ENCODE results near the gene DTNBP1.

DTNBP1 gene

GRCh38 chr6:15574023-15574422, 88.8 kb downstream of the DTNBP1 start:
- Histone ChIP-seq H3K4me1 (no peaks in the 10 kb centered on the region), H3K9me3 (0 out of 2 replicates have a peak, but pooled peaks cover 2% of the 10 kb centered on the region), H3K4me3 (ENCODE audit: low read depth, low read length) (no peak overlapping the region), H3K27me3 (no peaks in the 10 kb centered on the region), H3K36me3 (no peaks in the 10 kb centered on the region)
- TF ChIP-seq CTCF (IDR thresholded peaks at IDR 0.05; ENCODE audit: low read depth, low read length): no peak
- DNase-seq: no peak

GRCh38 chr6:15573384-15573783, 89.4 kb downstream of the DTNBP1 start:
- H3K36me3 ChIP-seq: no peaks in the 10 kb centered on the region
- H3K9me3 ChIP-seq: 0 out of 2 replicates have a peak, but pooled peaks cover 2% of the 10 kb centered on the region
- H3K4me3 ChIP-seq (ENCODE audit: low read depth, low read length): no peak overlapping the region
- H3K27me3 ChIP-seq: no peaks in the 10 kb centered on the region
- no peaks in the 10 kb centered on the region for H3K4me1 ChIP-seq
- TF ChIP-seq CTCF (IDR thresholded peaks at IDR 0.05; ENCODE audit: low read depth, low read length): no peak
- DNase-seq: no peak

GRCh38 chr6:15572296-15573016, 90.4 kb downstream of the DTNBP1 start:
- DNase-seq: no peak
- Histone ChIP-seq H3K27me3 (no peaks in the 10 kb centered on the region), H3K36me3 (no peaks in the 10 kb centered on the region), H3K9me3 (0 out of 2 replicates have a peak, but pooled peaks cover 2% of the 10 kb centered on the region), H3K4me1 (no peaks in the 10 kb centered on the region), H3K4me3 (ENCODE audit: low read depth, low read length) (no peak overlapping the region)
- TF ChIP-seq CTCF (IDR thresholded peaks at IDR 0.05; ENCODE audit: low read depth, low read length): no peak

GRCh38 chr6:15570171-15570570, 92.7 kb downstream of the DTNBP1 start:
- H3K4me3 ChIP-seq (ENCODE audit: low read depth, low read length): no peak overlapping the region
- DNase-seq: no peak
- no peaks in the 10 kb centered on the region for H3K36me3 ChIP-seq
- no peaks in the 10 kb centered on the region for H3K4me1 ChIP-seq
- 0 out of 2 replicates have a peak, but pooled peaks cover 2% of the 10 kb centered on the region for H3K9me3 ChIP-seq
- H3K27me3 ChIP-seq: no peaks in the 10 kb centered on the region
- TF ChIP-seq CTCF (IDR thresholded peaks at IDR 0.05; ENCODE audit: low read depth, low read length): no peak

GRCh38 chr6:15569035-15569995, 93.5 kb downstream of the DTNBP1 start:
- H3K27me3 ChIP-seq: no peaks in the 10 kb centered on the region
- H3K36me3 ChIP-seq: no peaks in the 10 kb centered on the region
- no peaks in the 10 kb centered on the region for H3K4me1 ChIP-seq
- 0 out of 2 replicates have a peak, but pooled peaks cover 2% of the 10 kb centered on the region for H3K9me3 ChIP-seq
- DNase-seq: no peak
- H3K4me3 ChIP-seq (ENCODE audit: low read depth, low read length): no peak overlapping the region
- no peak for TF ChIP-seq CTCF (IDR thresholded peaks at IDR 0.05; ENCODE audit: low read depth, low read length)
